K562 (cell line): ENCODE measurements around the gene SARS1. TPM values are rescaled to one million over a fixed set of nuclear protein-coding genes. Genes with fewer than 3 reads are reported as not detected.

Experiments
- ATAC-seq: fragments of 200-7000 bp; cut with Tn5 transposase; 3 replicates; pipeline ENCODE4 v1.9.1; 2020; ENCODE audit warnings: moderate library complexity
- BruUV-seq: library from RNA; stranded (reverse); fragments of 400-500 nt; replicated peaks from 2 replicates; lab custom pipeline; 2021; lab: Mats Ljungman, UMichigan
- CTCF ChIA-PET: fragments of 300-600 bp; formaldehyde crosslinking; extraction: SDS; loops from one replicate; lab custom pipeline; 2021; ENCODE audit warnings: low intra/inter-chr PET ratio; lab: Yijun Ruan, JAX
- POLR2A ChIA-PET: fragments of 300-600, 350-650 bp; sonication (Branson Sonifier 250); formaldehyde crosslinking; extraction: SDS; loops from one replicate; lab custom pipeline; 2021; ENCODE audit warnings: antibody characterized with exemption, inconsistent platforms; lab: Yijun Ruan, JAX
- DNase-seq, 4 experiments: peaks; one replicate each; pipeline versions ENCODE4 v3.0.0 to v3.0.0-alpha.2; 2011 to 2018; ENCODE audit warnings: low spot score in 3 of 4, mixed read lengths in 3 of 4; ENCODE audit errors: extremely low read depth in 1 of 4
- FAIRE-seq: peaks from 2 replicates; lab custom pipeline; 2011; peaks lifted over from hg19 to GRCh38; lab: Jason Lieb, UNC
- H2AFZ ChIP-seq: 2 replicates; pipeline ENCODE4 v1.6.0; 2011; ENCODE audit warnings: low read depth, low read length, control low read depth, inconsistent platforms
- H3K27ac ChIP-seq: fragments of 200-600 bp; 3 replicates; pipeline ENCODE4 v1.8.0; 2011; ENCODE audit warnings: low read depth, mild to moderate bottlenecking, control low read depth, inconsistent platforms, low read length, moderate library complexity, mixed read lengths; ENCODE audit errors: extremely low read depth
- H3K27me3 ChIP-seq, 2 experiments: fragments of 300-600 bp in 1 of 2; 2 replicates in 1 of 2; 3 replicates in 1 of 2; pipeline versions ENCODE4 v1.6.0 to v1.8.0; 2011; ENCODE audit warnings: inconsistent platforms in 2 of 2, low read length in 2 of 2, mild to moderate bottlenecking in 1 of 2, mixed read lengths in 1 of 2, moderate library complexity in 1 of 2; ENCODE audit not compliant: control insufficient read depth in 2 of 2, insufficient read depth in 2 of 2
- H3K36me3 ChIP-seq: fragments of 300-600 bp; 3 replicates; pipeline ENCODE4 v1.8.0; 2011; ENCODE audit warnings: mild to moderate bottlenecking, low read length, inconsistent platforms; ENCODE audit not compliant: control insufficient read depth, insufficient read depth
- H3K4me1 ChIP-seq, 2 experiments: fragments of 200-600 bp in 1 of 2; replicated peaks in 1 of 2; 2 replicates in 1 of 2; 3 replicates in 1 of 2; pipeline versions ENCODE4 v1.5.1 to v1.8.0; 2011; ENCODE audit warnings: inconsistent platforms in 2 of 2, low read length in 2 of 2, mild to moderate bottlenecking in 1 of 2, mixed read lengths in 1 of 2, moderate library complexity in 1 of 2; ENCODE audit not compliant: control insufficient read depth in 2 of 2, insufficient read depth in 2 of 2
- H3K4me2 ChIP-seq: 2 replicates; pipeline ENCODE4 v1.6.1; 2011; ENCODE audit warnings: low read length, control low read depth, inconsistent platforms, mixed read lengths; ENCODE audit not compliant: insufficient read depth
- H3K4me3 ChIP-seq: fragments of 200-600 bp; sonication (generic), shearing (Covaris generic); 2 replicates; pipeline ENCODE4 v1.5.1; 2016; ENCODE audit warnings: control low read depth, inconsistent platforms
- H3K79me2 ChIP-seq: fragments of 200-600 bp; 3 replicates; pipeline ENCODE4 v1.8.0; 2011; ENCODE audit warnings: low read length, inconsistent platforms; ENCODE audit not compliant: control insufficient read depth, insufficient read depth
- H3K9ac ChIP-seq, 2 experiments: 2 replicates each; pipeline versions ENCODE4 v1.6.0 to v1.6.1; 2011; ENCODE audit warnings: low read depth in 2 of 2, low read length in 2 of 2, control low read depth in 1 of 2, inconsistent platforms in 1 of 2, mild to moderate bottlenecking in 1 of 2, mixed read lengths in 1 of 2; ENCODE audit not compliant: insufficient read depth in 1 of 2
- H3K9me1 ChIP-seq: one replicate; pipeline ENCODE4 v1.6.0; 2011; ENCODE audit warnings: inconsistent platforms, mild to moderate bottlenecking, low read length, moderate library complexity; ENCODE audit not compliant: control insufficient read depth, insufficient read depth
- H3K9me3 ChIP-seq: replicated peaks from 2 replicates; pipeline ENCODE4 v1.5.1; 2011; ENCODE audit warnings: low read depth, low read length, inconsistent platforms; ENCODE audit not compliant: control insufficient read depth, insufficient read depth
- H4K20me1 ChIP-seq: replicated peaks from 2 replicates; pipeline ENCODE4 v1.6.1; 2011; ENCODE audit warnings: low read length, inconsistent platforms, mixed read lengths; ENCODE audit not compliant: control insufficient read depth, insufficient read depth
- STAT6 ChIP-seq: sonication (generic); formaldehyde crosslinking; IDR thresholded peaks from 2 replicates; pipeline ENCODE4 v1.8.1; 2023; ENCODE audit warnings: mild to moderate bottlenecking, missing genetic modification reagents
- TAL1 ChIP-seq: fragments of 450-650 bp; IDR thresholded peaks from 2 replicates; pipeline ENCODE4 v1.6.1; 2016; ENCODE audit warnings: mild to moderate bottlenecking
- ZBTB11 ChIP-seq, 3 experiments: fragments of 200-800 bp in 1 of 3; fragments of 250-450 bp in 1 of 3; fragments of 450-650 bp in 1 of 3; sonication (Bioruptor Pico) in 1 of 3; sonication (Bioruptor generic) in 1 of 3; formaldehyde crosslinking in 1 of 3; IDR thresholded peaks; 2 replicates each; pipeline versions ENCODE4 v1.6.1 to v1.8.0; 2016 to 2022; ENCODE audit warnings: mild to moderate bottlenecking in 2 of 3, missing genetic modification characterization in 2 of 3, missing compliant biosample characterization in 1 of 3, moderate library complexity in 1 of 3
- WGBS: fragments of 100-300 bp; shearing (Covaris generic); methylation state at CpG from one replicate; pipeline ENCODE4 v1.1.6; 2016; ENCODE audit warnings: low coverage, mixed read lengths; ENCODE audit not compliant: insufficient coverage; ENCODE audit errors: missing lambda C conversion rate; 5-methylcytosine and 5-hydroxymethylcytosine counted together
- in situ Hi-C: fragments of 300-500 bp; cut with MboI; formaldehyde crosslinking; loops from 4 replicates; pipeline ENCODE4 v1.15.0; 2018; ENCODE audit warnings: inconsistent platforms, mixed read lengths
- intact Hi-C: fragments of 100-400 bp; cut with micrococcal nuclease; formaldehyde crosslinking; loops from 2 replicates; pipeline ENCODE4 v1.14.2; 2022
- polyA plus RNA-seq, 8 experiments: library from polyadenylated mRNA; depleted of rRNA in 4 of 8; stranded (reverse) in 5 of 8; unstranded in 3 of 8; fragments of >200 nt; fragmentation: Nextera tagmentation in 2 of 8; fragmentation: Illumina TruSeq in 1 of 8; extraction: Ambion mirVana in 2 of 8; extraction: Trizol in 1 of 8; gene quantifications; 2 replicates each; pipeline versions ENCODE4 v1.2.1 to v1.2.3, GENCODE V29; 2011 to 2014; ENCODE audit warnings: inconsistent platforms in 1 of 8, missing spikeins in 1 of 8
- total RNA-seq, 7 experiments: library from RNA; depleted of rRNA in 6 of 7; stranded (reverse); fragments of >200 nt in 6 of 7; fragmentation: Illumina TruSeq in 2 of 7; extraction: Trizol in 2 of 7; gene quantifications; 2 replicates each; pipeline versions ENCODE4 v1.2.1 to v1.2.3, GENCODE V29; 2011 to 2021; ENCODE audit warnings: low replicate concordance in 1 of 7
- TF ChIP-seq, protein P1 (sequence below): sonication (generic); formaldehyde crosslinking; IDR thresholded peaks from 2 replicates; pipeline ENCODE4 v1.8.0; 2023; ENCODE audit warnings: mild to moderate bottlenecking, missing genetic modification reagents

The SARS1 gene
- total and polyA plus RNA-seq, 9 of the 15 experiments (the other 6 are each of a cell fraction or from before 2014, with no cell fraction given), result 221 to 623 (median 254) TPM

DNA sequence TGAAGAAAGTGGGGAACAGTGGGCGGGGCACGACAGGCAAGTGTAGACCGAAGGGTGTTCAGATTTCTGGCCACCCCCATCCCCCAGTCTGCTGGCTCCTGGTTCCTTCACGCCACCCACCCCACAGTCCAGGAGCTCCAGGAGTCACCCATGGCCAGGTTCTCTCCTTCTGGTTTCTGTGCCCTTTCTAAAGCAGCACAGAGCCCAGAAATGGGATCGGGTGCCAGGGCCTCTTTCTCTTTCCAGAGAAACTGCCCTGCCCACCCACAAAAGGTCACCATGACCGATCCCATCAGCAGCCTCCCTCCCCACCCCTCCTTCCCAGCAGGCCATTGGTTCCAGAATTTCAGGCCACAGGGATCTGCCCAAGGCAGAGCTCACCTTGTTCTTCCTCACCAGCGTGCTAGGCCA lies 32.4 kb downstream of the SARS1 start:
- H3K4me3 ChIP-seq, result no peak overlapping the region
- intact Hi-C loops, result no loop called here
- CTCF ChIA-PET, result no interaction called here
- TF ChIP-seq ZBTB11 (CRISPR knock-in tag; IDR thresholded peaks at IDR 0.05) (peak in 1 of 3 experiments; percentile 74; a peak in 1 of 6 replicates), TAL1 (no peak), STAT6 (CRISPR knock-in tag) (no peak)
- TF ChIP-seq, protein P1, sequence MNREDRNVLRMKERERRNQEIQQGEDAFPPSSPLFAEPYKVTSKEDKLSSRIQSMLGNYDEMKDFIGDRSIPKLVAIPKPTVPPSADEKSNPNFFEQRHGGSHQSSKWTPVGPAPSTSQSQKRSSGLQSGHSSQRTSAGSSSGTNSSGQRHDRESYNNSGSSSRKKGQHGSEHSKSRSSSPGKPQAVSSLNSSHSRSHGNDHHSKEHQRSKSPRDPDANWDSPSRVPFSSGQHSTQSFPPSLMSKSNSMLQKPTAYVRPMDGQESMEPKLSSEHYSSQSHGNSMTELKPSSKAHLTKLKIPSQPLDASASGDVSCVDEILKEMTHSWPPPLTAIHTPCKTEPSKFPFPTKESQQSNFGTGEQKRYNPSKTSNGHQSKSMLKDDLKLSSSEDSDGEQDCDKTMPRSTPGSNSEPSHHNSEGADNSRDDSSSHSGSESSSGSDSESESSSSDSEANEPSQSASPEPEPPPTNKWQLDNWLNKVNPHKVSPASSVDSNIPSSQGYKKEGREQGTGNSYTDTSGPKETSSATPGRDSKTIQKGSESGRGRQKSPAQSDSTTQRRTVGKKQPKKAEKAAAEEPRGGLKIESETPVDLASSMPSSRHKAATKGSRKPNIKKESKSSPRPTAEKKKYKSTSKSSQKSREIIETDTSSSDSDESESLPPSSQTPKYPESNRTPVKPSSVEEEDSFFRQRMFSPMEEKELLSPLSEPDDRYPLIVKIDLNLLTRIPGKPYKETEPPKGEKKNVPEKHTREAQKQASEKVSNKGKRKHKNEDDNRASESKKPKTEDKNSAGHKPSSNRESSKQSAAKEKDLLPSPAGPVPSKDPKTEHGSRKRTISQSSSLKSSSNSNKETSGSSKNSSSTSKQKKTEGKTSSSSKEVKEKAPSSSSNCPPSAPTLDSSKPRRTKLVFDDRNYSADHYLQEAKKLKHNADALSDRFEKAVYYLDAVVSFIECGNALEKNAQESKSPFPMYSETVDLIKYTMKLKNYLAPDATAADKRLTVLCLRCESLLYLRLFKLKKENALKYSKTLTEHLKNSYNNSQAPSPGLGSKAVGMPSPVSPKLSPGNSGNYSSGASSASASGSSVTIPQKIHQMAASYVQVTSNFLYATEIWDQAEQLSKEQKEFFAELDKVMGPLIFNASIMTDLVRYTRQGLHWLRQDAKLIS, result no peak
- FAIRE-seq (no peak), ATAC-seq (no peak), DNase-seq (no peak)
- no peak overlapping the region for H3K27ac ChIP-seq
- 51% methylated on average over 6 of the region's 7 CpGs for WGBS
- no peaks in the 10 kb centered on the region; the same call in 2 of the 3 replicates for H3K36me3 ChIP-seq
- H3K4me2 ChIP-seq, result no peak overlapping the region
- no peaks in the 10 kb centered on the region for H3K9me3 ChIP-seq
- peaks cover 8% of the 10 kb centered on the region; the same call in 2 of the 3 replicates for H3K79me2 ChIP-seq
- no peak overlapping the region for H2AFZ ChIP-seq
- peaks cover 20 to 49% of the 10 kb centered on the region in 2 experiments; a peak in 4 of 5 replicates for H3K4me1 ChIP-seq
- H3K9me1 ChIP-seq, result no peaks in the 10 kb centered on the region
- BruUV-seq, result no TSS peak
- in situ Hi-C loops, result no loop called here
- peak overlapping the region in 1 of 2 experiments; percentile 70; a peak in 1 of 4 replicates for H3K9ac ChIP-seq
- H4K20me1 ChIP-seq, result no peaks in the 10 kb centered on the region; the same call in 1 of the 2 replicates
- no peaks in the 10 kb centered on the region for H3K27me3 ChIP-seq
- POLR2A ChIA-PET, result interaction anchor here (1.2 to 3.6 kb wide), 3 partner anchors 8 to 10 kb away, joined by 4 to 19 read pairs (median 10); no protein-coding TSS in a partner anchor
